H9 (cell line): ENCODE measurements around the gene L1TD1. TPM values are rescaled to one million over a fixed set of nuclear protein-coding genes. Genes with fewer than 3 reads are reported as not detected.

Source experiments
- DNase-seq: peaks from one replicate; pipeline ENCODE4 v3.0.0-alpha.2; 2017
- H2AFZ ChIP-seq: one replicate; pipeline ENCODE4 v1.6.1; 2013; ENCODE audit warnings: mild to moderate bottlenecking, low read length, control low read depth, moderate library complexity
- H2AK5ac ChIP-seq: 2 replicates; pipeline ENCODE4 v1.6.1; 2013; ENCODE audit warnings: low read length, control low read depth, mixed read lengths; ENCODE audit not compliant: insufficient read length
- H2BK120ac ChIP-seq: one replicate; pipeline ENCODE4 v1.6.1; 2013; ENCODE audit warnings: low read depth, mild to moderate bottlenecking, low read length, control low read depth, inconsistent platforms; ENCODE audit not compliant: poor library complexity, severe bottlenecking
- H2BK12ac ChIP-seq: 2 replicates; pipeline ENCODE4 v1.6.1; 2013; ENCODE audit warnings: low read length, control low read depth, mixed read lengths, low read depth; ENCODE audit not compliant: insufficient read length
- H2BK15ac ChIP-seq: 2 replicates; pipeline ENCODE4 v1.6.1; 2013; ENCODE audit warnings: low read depth, low read length, control low read depth
- H2BK20ac ChIP-seq: one replicate; pipeline ENCODE4 v1.6.1; 2013; ENCODE audit warnings: low read depth, mild to moderate bottlenecking, low read length, control low read depth, inconsistent platforms; ENCODE audit not compliant: poor library complexity, severe bottlenecking
- H2BK5ac ChIP-seq: 2 replicates; pipeline ENCODE4 v1.6.1; 2013; ENCODE audit warnings: low read length, control low read depth, mixed read lengths; ENCODE audit not compliant: insufficient read length
- H3K14ac ChIP-seq: 2 replicates; pipeline ENCODE4 v1.6.1; 2013; ENCODE audit warnings: low read length, control low read depth; ENCODE audit not compliant: insufficient read depth
- H3K18ac ChIP-seq: 2 replicates; pipeline ENCODE4 v1.6.1; 2013; ENCODE audit warnings: low read depth, mild to moderate bottlenecking, mixed read lengths, low read length, control low read depth; ENCODE audit not compliant: insufficient read length
- H3K23ac ChIP-seq: 2 replicates; pipeline ENCODE4 v1.6.1; 2013; ENCODE audit warnings: low read length, control low read depth, mixed read lengths, low read depth; ENCODE audit not compliant: insufficient read length
- H3K23me2 ChIP-seq: 2 replicates; pipeline ENCODE4 v1.6.1; 2013; ENCODE audit warnings: low read depth, mild to moderate bottlenecking, mixed read lengths, low read length, control low read depth; ENCODE audit not compliant: insufficient read length, poor library complexity, severe bottlenecking
- H3K27ac ChIP-seq: 2 replicates; pipeline ENCODE4 v1.5.1; 2013; ENCODE audit warnings: low read length, control low read depth, mixed read lengths, low read depth; ENCODE audit not compliant: insufficient read length
- H3K27me3 ChIP-seq: 2 replicates; pipeline ENCODE4 v1.6.1; 2013; ENCODE audit warnings: low read length, control low read depth, inconsistent platforms; ENCODE audit not compliant: insufficient read depth
- H3K4ac ChIP-seq: 2 replicates; pipeline ENCODE4 v1.6.1; 2013; ENCODE audit warnings: low read depth, mild to moderate bottlenecking, control low read depth, inconsistent platforms, low read length, moderate library complexity
- H3K4me1 ChIP-seq: 2 replicates; pipeline ENCODE4 v1.6.1; 2013; ENCODE audit warnings: low read length, control low read depth, inconsistent platforms; ENCODE audit not compliant: insufficient read depth
- H3K4me2 ChIP-seq: 2 replicates; pipeline ENCODE4 v1.6.1; 2013; ENCODE audit warnings: low read length, control low read depth, mixed read lengths; ENCODE audit not compliant: insufficient read length, insufficient read depth
- H3K56ac ChIP-seq: 2 replicates; pipeline ENCODE4 v1.6.1; 2013; ENCODE audit warnings: low read depth, mild to moderate bottlenecking, mixed read lengths, low read length, control low read depth; ENCODE audit not compliant: insufficient read length
- H3K79me1 ChIP-seq: 2 replicates; pipeline ENCODE4 v1.6.1; 2013; ENCODE audit warnings: low read depth, mild to moderate bottlenecking, moderate library complexity, low read length, control low read depth, inconsistent platforms; ENCODE audit not compliant: insufficient read depth, poor library complexity, severe bottlenecking
- H3K79me2 ChIP-seq: 2 replicates; pipeline ENCODE4 v1.6.1; 2013; ENCODE audit warnings: low read length, control low read depth, inconsistent platforms; ENCODE audit not compliant: insufficient read depth
- H3K9ac ChIP-seq: 2 replicates; pipeline ENCODE4 v1.6.1; 2013; ENCODE audit warnings: low read length, control low read depth, mixed read lengths; ENCODE audit not compliant: insufficient read length; ENCODE audit errors: extremely low read depth
- H3K9me3 ChIP-seq: one replicate; pipeline ENCODE4 v1.6.1; 2013; ENCODE audit warnings: low read depth, low read length, inconsistent platforms; ENCODE audit not compliant: control insufficient read depth
- H3T11ph ChIP-seq: one replicate; pipeline ENCODE4 v1.6.1; 2013; ENCODE audit warnings: mild to moderate bottlenecking, low read length, control low read depth, inconsistent platforms
- H4K20me1 ChIP-seq: one replicate; pipeline ENCODE4 v1.6.1; 2013; ENCODE audit not compliant: control insufficient read depth, insufficient read length, insufficient read depth
- H4K5ac ChIP-seq: 2 replicates; pipeline ENCODE4 v1.6.1; 2013; ENCODE audit warnings: low read depth, mild to moderate bottlenecking, mixed read lengths, low read length, control low read depth; ENCODE audit not compliant: insufficient read length
- H4K8ac ChIP-seq: replicated peaks from 2 replicates; pipeline ENCODE4 v1.6.1; 2013; ENCODE audit warnings: low read length, control low read depth, mixed read lengths, low read depth; ENCODE audit not compliant: insufficient read length
- H4K91ac ChIP-seq: 2 replicates; pipeline ENCODE4 v1.6.1; 2013; ENCODE audit warnings: low read depth, mild to moderate bottlenecking, moderate library complexity, mixed read lengths, low read length, control low read depth; ENCODE audit not compliant: insufficient read length
- H3K27ac Mint-ChIP-seq, 3 experiments: 2 replicates in 2 of 3; 3 replicates in 1 of 3; pipeline ENCODE4 v1.8.0; 2020 to 2021; ENCODE audit warnings: mixed read lengths in 3 of 3, mild to moderate bottlenecking in 1 of 3, moderate library complexity in 1 of 3
- H3K27me3 Mint-ChIP-seq: 2 replicates; pipeline ENCODE4 v1.8.0; 2021; ENCODE audit warnings: low read depth, mild to moderate bottlenecking, moderate library complexity, mixed read lengths
- H3K36me3 Mint-ChIP-seq, 3 experiments: 2 replicates in 2 of 3; 3 replicates in 1 of 3; pipeline ENCODE4 v1.8.0; 2020 to 2021; ENCODE audit warnings: low read depth in 3 of 3, mixed read lengths in 3 of 3; ENCODE audit not compliant: insufficient read depth in 1 of 3
- H3K4me1 Mint-ChIP-seq, 2 experiments: 2 replicates each; pipeline ENCODE4 v1.8.0; 2020; ENCODE audit warnings: mixed read lengths in 2 of 2
- H3K4me3 Mint-ChIP-seq, 2 experiments: 2 replicates in 1 of 2; 3 replicates in 1 of 2; pipeline ENCODE4 v1.8.0; 2020 to 2021; ENCODE audit warnings: mild to moderate bottlenecking in 2 of 2, mixed read lengths in 2 of 2, moderate library complexity in 1 of 2
- H3K9me3 Mint-ChIP-seq, 2 experiments: 2 replicates in 1 of 2; 3 replicates in 1 of 2; pipeline ENCODE4 v1.8.0; 2020; ENCODE audit warnings: mild to moderate bottlenecking in 2 of 2, mixed read lengths in 2 of 2, moderate library complexity in 1 of 2
- WGBS: extraction: QIAGEN DNeasy Blood & Tissue Kit; methylation state at CpG from one replicate; pipeline ENCODE4 v1.1.7; 2013; ENCODE audit warnings: missing lambda C conversion rate, low lambda C conversion rate, mixed read lengths; ENCODE audit not compliant: insufficient read length; ENCODE audit errors: extremely low coverage; 5-methylcytosine and 5-hydroxymethylcytosine counted together
- total RNA-seq: library from RNA; stranded (reverse); gene quantifications from 2 replicates; pipeline ENCODE4 v1.2.1, GENCODE V29; 2021
- TF ChIP-seq, protein P1 (sequence below): fragments of 200-600 bp; sonication (generic); conservative IDR thresholded peaks from 3 replicates; pipeline ENCODE4 v1.8.0; 2021; ENCODE audit warnings: antibody characterized with exemption, mild to moderate bottlenecking

The L1TD1 gene
- total RNA-seq, 1 experiment from 2014 or later = 422 TPM

DNA sequence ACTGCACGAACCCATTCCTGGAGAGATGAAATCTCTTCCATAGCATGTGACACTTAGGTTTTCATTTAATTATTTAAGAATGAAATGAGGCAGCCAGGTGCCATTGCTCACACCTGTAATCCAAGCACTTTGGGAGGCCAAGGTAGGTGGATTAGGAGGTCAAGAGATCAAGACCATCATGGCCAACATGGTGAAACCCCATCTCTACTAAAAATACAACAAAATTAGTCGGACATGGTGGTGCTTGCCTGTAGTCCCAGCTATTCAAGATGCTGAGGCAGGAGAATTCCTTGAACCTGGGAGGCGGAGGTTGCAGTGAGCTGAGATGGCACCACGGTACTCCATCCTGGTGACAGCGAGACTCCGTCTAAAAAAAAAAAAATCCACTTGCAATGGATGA, 17.8 kb downstream of the L1TD1 start:
- H3K4me1 Mint-ChIP-seq = peaks cover 0 to 4% of the 10 kb centered on the region in 2 experiments; a peak in 1 of 4 replicates
- Histone ChIP-seq H2AK5ac (no peak overlapping the region), H3K4me1 (no peaks in the 10 kb centered on the region), H3K23ac (no peak overlapping the region), H4K91ac (no peak overlapping the region), H3K79me1 (no peaks in the 10 kb centered on the region), H2BK120ac (no peak overlapping the region), H3T11ph (no peak overlapping the region), H3K27me3 (no peaks in the 10 kb centered on the region), H2BK15ac (no peak overlapping the region), H3K79me2 (no peaks in the 10 kb centered on the region), H3K4me2 (no peak overlapping the region), H4K8ac (no peak overlapping the region), H3K4ac (no peak overlapping the region), H3K9me3 (no peaks in the 10 kb centered on the region), H3K27ac (no peak overlapping the region), H2BK12ac (no peak overlapping the region), H3K9ac (no peak overlapping the region), H2BK5ac (no peak overlapping the region), H4K20me1 (no peaks in the 10 kb centered on the region), H3K18ac (no peak overlapping the region), H4K5ac (no peak overlapping the region), H3K23me2 (no peaks in the 10 kb centered on the region), H2AFZ (no peak overlapping the region), H3K14ac (no peak overlapping the region), H2BK20ac (no peak overlapping the region), H3K56ac (no peak overlapping the region)
- H3K27ac Mint-ChIP-seq = peak overlapping the region in 1 of 3 experiments; percentile 28; a peak in 2 of 7 replicates
- no CpG with 5 or more reads among the region's 6 CpGs for WGBS
- no peak for DNase-seq
- H3K4me3 Mint-ChIP-seq = no peak overlapping the region
- no peaks in the 10 kb centered on the region for H3K27me3 Mint-ChIP-seq
- peaks cover 59 to 70% (median 69%) of the 10 kb centered on the region in 3 experiments for H3K36me3 Mint-ChIP-seq
- peaks cover 10 to 36% of the 10 kb centered on the region in 2 experiments; a peak in 4 of 5 replicates for H3K9me3 Mint-ChIP-seq
- TF ChIP-seq, protein P1, sequence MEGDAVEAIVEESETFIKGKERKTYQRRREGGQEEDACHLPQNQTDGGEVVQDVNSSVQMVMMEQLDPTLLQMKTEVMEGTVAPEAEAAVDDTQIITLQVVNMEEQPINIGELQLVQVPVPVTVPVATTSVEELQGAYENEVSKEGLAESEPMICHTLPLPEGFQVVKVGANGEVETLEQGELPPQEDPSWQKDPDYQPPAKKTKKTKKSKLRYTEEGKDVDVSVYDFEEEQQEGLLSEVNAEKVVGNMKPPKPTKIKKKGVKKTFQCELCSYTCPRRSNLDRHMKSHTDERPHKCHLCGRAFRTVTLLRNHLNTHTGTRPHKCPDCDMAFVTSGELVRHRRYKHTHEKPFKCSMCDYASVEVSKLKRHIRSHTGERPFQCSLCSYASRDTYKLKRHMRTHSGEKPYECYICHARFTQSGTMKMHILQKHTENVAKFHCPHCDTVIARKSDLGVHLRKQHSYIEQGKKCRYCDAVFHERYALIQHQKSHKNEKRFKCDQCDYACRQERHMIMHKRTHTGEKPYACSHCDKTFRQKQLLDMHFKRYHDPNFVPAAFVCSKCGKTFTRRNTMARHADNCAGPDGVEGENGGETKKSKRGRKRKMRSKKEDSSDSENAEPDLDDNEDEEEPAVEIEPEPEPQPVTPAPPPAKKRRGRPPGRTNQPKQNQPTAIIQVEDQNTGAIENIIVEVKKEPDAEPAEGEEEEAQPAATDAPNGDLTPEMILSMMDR = no peak
